M059J (cell line): ENCODE data around the gene HSF2BP. TPM values are rescaled to one million over a fixed set of nuclear protein-coding genes. Genes with fewer than 3 reads are reported as not detected.
"Not testable (repeated sequence)": the region's sequence is repeated elsewhere in the genome, so short reads cannot be mapped to it uniquely, and the experiment has no call there.

Experiments
- DNase-seq: peaks from one replicate; pipeline ENCODE4 v3.0.0-alpha.2; 2012; ENCODE audit warnings: low read depth
- total RNA-seq: library from RNA; depleted of rRNA; stranded (reverse); fragments of >200 nt; shearing (Covaris generic); gene quantifications from 2 replicates; pipeline ENCODE4 v1.2.3, GENCODE V29; 2014

HSF2BP gene
- total RNA-seq, 1 experiment from 2014 or later: 2.0 TPM

- no peak for DNase-seq
These were observed 28.5 kb upstream of the HSF2BP start for GRCh38 chr21:43687566-43688399.

- no peak for DNase-seq
These were observed 27.7 kb upstream of the HSF2BP start for GRCh38 chr21:43686811-43687565.

- no peak for DNase-seq
These were observed 25.1 kb upstream of the HSF2BP start for GRCh38 chr21:43684424-43684823.

- peak; percentile 59 for DNase-seq
These were observed 22.4 kb upstream of the HSF2BP start for GRCh38 chr21:43681650-43682049.

- DNase-seq: not testable (repeated sequence)
These were observed 21.1 kb upstream of the HSF2BP start for GRCh38 chr21:43680421-43680820.

- DNase-seq: no peak
These were observed 20.7 kb upstream of the HSF2BP start for GRCh38 chr21:43679951-43680350.

GRCh38 chr21:43676391-43676790 lies 17.1 kb upstream of the HSF2BP start:
- no peak for DNase-seq

GRCh38 chr21:43675871-43676270 lies 16.6 kb upstream of the HSF2BP start:
- no peak for DNase-seq

- DNase-seq: no peak
These were observed 10.7 kb upstream of the HSF2BP start for GRCh38 chr21:43669828-43670605.

- DNase-seq: peak; percentile 54
These were observed 8.1 kb upstream of the HSF2BP start for GRCh38 chr21:43667191-43667904.

- no peak for DNase-seq
These were observed 6.6 kb upstream of the HSF2BP start for GRCh38 chr21:43665879-43666278.

GRCh38 chr21:43664358-43664757 lies 5.1 kb upstream of the HSF2BP start:
- DNase-seq: no peak

GRCh38 chr21:43663033-43663432 lies 3.7 kb upstream of the HSF2BP start:
- no peak for DNase-seq

- DNase-seq: no peak
These were observed 3.0 kb upstream of the HSF2BP start for GRCh38 chr21:43662286-43662685.

GRCh38 chr21:43658769-43659135 lies 536 bp downstream of the HSF2BP start:
- no peak for DNase-seq

GRCh38 chr21:43658088-43658741 lies 1.1 kb downstream of the HSF2BP start:
- no peak for DNase-seq

GRCh38 chr21:43657355-43658087 lies 1.8 kb downstream of the HSF2BP start:
- DNase-seq: no peak

GRCh38 chr21:43654806-43655489 lies 4.3 kb downstream of the HSF2BP start:
- DNase-seq: peak; percentile 86

GRCh38 chr21:43653626-43654025 lies 5.7 kb downstream of the HSF2BP start:
- no peak for DNase-seq

- DNase-seq: no peak
These were observed 6.7 kb downstream of the HSF2BP start for GRCh38 chr21:43652616-43653015.
